Cardiac fibroblast (primary cell): ENCODE results near the gene NAV1.

Source experiments
- DNase-seq, 2 donors: peaks; one replicate each; pipeline versions ENCODE4 v3.0.0 to v3.0.0-alpha.2; 2010; ENCODE audit warnings: low read depth in 2 of 2
- H3K4me3 ChIP-seq, 2 donors: replicated peaks in 1 of 2; 1 replicate in 1 of 2; 2 replicates in 1 of 2; pipeline ENCODE4 v1.5.1; 2011; ENCODE audit warnings: low read depth in 2 of 2, low read length in 2 of 2, mild to moderate bottlenecking in 2 of 2, moderate library complexity in 1 of 2
- CTCF ChIP-seq: IDR thresholded peaks from one replicate; pipeline ENCODE4 v1.5.1; 2011; ENCODE audit warnings: low read depth, mild to moderate bottlenecking, low read length, inconsistent platforms

The NAV1 gene

DNA sequence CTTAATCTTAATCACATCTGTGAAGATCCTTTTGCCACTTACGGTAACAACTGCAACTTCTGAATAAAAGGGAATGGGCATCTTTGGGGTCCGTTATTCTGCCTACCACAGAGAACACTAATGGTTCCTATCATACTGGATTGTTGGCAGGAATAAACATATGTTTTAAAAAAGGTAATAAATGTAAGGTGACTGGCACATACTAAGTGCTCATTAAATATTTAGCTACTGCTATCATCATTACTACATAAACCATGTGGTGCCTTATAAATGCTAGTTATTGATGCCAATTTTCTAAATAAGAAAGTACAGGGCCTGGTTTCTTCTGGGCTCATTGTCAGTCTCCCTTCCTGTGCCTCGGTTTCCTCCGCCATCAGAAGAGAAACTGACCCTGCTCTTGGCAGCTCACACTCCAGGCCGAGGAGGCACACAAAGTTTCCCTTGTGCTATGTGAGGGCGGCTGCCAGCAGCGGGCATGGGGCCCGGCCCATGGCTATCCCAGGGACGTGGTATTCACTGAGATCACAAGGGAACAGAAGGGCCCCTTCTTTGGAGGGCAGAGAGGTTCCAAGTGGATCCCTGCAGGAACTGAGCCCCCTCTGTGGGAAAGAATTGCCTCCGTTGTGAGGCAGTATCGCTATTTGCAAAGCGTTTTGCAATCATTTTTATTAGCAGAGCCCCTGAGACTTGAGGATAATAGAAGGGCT, 26.2 kb downstream of the NAV1 start:
- no peak for TF ChIP-seq CTCF
- DNase-seq: no peak
- H3K4me3 ChIP-seq: no peak overlapping the region

DNA sequence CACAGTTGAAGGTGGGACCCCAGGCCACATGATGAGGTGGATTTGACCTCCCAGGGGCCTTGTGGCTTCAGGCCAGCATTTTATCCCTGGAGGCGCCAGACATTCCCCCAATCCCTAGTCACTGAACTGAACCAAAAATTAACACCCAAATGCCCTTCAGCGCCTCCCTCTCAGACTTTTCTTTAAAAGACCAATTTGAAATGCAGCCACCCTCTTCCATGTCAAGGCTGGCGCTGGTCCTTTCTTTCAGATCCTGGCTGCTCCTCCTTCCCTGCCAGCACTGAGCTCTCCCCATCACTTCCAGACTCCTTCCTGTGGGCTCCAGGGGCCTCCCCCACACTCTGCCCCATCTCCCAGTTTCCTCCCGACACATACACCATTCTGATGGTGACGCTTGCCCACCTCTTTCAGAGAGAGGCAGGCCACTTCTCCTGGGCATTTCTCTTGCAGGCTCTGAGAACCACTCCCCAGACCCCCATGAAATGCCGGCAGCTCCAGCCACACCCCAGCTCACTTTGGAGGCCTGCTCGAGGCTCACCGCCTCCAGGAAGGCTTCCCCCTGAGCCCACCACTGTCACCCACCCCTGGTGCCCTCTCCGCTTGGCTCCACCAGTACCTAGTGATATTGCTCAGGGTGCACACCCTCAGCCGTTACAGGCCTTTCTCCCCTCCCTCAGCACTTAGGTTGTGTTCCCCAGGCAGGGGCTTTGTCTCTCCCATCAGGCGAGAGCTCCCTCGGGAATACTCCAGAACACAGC, 27.0 kb downstream of the NAV1 start:
- DNase-seq: no peak
- TF ChIP-seq CTCF: no peak
- no peak overlapping the region for H3K4me3 ChIP-seq

DNA sequence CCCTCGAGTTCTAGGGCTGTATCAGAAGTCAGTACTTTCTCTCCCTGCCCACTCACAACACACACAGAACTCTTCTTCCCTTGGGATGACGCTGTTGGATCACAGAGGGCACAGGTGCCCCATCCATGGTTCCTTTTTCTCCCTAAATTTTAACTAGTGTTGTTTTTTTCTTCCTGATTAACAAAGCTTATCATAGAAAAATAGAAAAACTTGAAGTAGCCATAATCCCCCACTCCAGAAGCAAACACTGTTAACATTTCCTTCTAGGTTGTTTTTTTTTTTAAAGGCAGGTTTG, 27.5 kb downstream of the NAV1 start:
- no peak overlapping the region for H3K4me3 ChIP-seq
- no peak for TF ChIP-seq CTCF
- DNase-seq: no peak

GRCh38 chr1:201566933-201567801, 28.2 kb downstream of the NAV1 start:
- DNase-seq: no peak
- no peak overlapping the region for H3K4me3 ChIP-seq
- no peak for TF ChIP-seq CTCF

- H3K4me3 ChIP-seq: no peak overlapping the region
- DNase-seq: no peak
- no peak for TF ChIP-seq CTCF
Observed at GRCh38 chr1:201568265-201568664, 29.3 kb downstream of the NAV1 start.

- H3K4me3 ChIP-seq: no peak overlapping the region
- DNase-seq: no peak
- TF ChIP-seq CTCF: no peak
Observed at GRCh38 chr1:201568859-201569294, 29.9 kb downstream of the NAV1 start.
